COLO668 (cell line): ENCODE measurements around the gene GSTA5.
"Not testable (repeated sequence)": the region's sequence is repeated elsewhere in the genome, so short reads cannot be mapped to it uniquely, and the experiment has no call there.

ENCODE experiments used
- DNase-seq: peaks from one replicate; lab custom pipeline; 2025; ENCODE audit not compliant: unreplicated experiment; lab: John Stamatoyannopoulos, UW

Gene GSTA5

DNA sequence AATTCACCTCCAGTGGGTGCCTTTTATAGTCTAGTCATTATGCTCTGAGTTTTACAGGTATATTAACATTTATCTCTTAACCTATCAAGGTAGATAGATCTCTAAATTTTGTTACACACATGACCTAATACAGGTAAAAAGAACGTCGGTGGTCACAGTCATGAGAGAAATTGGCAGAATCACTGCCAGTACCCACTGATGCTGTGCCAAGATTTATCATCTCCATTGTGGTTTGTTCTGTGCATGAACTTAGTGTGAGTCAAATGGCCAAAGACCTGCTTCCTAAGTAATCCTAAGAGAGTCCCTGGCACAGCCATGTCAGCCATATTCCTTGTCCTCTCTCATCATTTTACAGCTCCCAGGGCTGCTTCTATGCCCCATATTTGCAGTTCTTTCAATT is 46.2 kb downstream of the GSTA5 start:
- not testable (repeated sequence) for DNase-seq

DNA sequence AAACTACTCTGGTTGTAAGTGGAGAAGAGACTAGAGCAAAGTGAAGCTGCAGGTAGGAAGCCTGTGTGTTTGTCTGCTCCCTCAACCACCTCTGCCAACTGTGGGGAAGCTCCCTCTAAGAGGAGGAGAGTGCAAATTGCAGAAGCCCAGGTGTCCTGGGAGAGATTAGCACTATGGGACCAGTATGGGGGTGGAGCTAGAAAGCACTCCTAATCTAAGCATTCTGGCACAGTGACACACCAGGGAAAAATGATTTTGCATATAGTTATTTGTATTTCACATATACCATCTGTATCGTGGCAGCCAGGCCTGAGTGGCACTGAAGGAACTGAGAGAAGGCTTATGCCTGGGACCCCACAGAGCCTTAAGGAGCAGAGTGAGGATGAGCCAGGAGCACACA is 49.8 kb downstream of the GSTA5 start:
- no peak for DNase-seq

- DNase-seq, result not testable (repeated sequence)
Observed at GRCh38 chr6:52789658-52790057, 51.0 kb downstream of the GSTA5 start.

DNA sequence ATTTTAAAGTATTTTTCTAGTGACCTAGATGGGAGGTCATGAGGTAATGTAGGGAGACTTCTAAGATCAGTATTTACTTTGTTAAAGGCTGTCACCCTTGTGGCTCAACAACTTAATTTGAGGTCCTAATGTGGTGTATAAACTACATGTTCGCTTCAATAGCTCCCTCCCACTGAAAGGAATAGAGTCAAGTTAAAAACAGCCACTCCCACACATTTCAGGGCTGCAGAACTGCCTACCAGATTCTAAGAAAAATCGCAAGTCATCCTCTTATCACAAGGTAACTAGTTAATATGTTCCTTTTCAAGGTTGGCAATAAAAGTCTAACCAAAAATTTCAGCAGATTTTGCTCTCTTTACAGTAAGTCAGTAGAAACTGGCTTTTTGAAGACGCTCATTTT is 52.1 kb downstream of the GSTA5 start:
- DNase-seq, result no peak

GRCh38 chr6:52787917-52788316 is 52.7 kb downstream of the GSTA5 start:
- DNase-seq, result no peak

DNA sequence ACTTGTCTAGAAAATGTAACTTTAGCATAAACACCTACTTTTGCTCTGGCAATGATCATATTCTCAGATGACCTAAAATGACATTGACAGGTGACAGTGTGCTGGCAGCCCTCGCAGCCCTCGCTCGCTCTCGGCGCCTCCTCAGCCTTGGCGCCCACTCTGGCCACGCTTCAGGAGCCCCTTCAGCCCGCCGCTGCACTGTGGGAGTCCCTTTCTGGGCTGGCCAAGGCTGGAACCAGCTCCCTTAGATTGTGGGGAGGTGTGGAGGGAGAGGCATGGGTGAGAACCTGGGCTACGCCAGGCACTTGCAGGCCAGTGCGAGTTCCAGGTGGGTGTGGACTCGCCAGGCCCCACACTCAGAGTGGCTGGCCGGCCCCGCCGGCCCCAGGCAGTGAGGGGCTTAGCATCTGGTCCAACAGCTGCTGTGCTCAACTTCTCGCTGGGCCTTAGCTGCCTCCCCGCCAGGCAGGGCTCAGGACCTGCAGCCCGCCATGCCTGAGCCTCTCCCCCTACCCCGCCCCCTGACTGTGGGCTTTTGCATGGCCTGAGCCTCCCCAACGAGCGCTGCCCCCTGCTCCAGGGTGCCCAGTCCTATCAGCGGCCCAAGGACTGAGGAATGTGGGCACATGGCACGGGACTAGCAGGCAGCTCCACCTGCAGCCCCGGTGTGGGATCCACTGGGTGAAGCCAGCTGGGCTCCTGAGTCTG is 54.2 kb downstream of the GSTA5 start:
- DNase-seq, result no peak

DNA sequence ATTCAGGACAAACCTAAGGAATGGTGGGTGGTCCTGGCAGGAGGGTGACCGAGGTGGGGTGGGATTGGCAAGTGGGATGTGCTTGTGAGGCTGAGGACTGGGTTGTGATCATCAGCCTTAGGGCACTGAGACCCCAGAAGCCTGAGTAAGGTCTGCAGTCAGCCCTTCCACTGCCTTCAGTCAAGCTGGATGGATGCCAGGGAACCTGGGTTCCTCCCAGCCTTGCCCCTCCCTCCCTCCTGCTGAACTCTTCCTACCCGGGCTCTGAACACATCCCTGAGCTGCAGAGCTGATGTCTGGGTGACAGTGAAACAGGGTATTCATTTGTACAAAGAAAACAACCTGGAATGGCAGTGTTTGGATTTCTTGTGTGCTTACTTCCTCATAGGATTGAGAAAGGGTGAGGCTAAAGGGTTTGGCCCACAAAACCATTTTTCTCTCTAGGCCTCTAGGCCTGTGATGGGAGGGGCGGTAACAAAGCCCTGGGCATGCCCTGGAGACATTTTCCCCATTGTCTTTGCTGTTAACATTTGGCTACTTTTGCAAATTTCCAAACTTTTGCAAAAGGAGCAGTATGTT is 57.8 kb downstream of the GSTA5 start:
- not testable (repeated sequence) for DNase-seq

DNA sequence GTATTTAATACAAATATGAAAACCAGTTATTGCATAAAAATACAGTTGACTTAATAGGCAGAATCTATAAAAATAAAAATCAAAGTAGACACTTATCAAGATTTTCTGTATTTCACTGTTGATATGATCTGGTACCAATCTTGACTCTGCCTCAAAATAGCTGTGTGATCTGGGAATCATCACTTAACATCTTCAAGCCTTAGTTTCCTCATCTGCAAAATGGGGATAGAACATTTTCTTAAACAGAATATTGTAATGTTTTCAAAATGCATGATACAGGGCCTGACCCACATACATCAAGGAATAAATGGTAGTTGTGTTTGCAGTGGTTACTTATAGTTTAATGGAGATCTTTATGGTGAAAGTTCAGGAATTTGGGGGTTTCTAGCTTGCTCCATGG is 58.4 kb downstream of the GSTA5 start:
- not testable (repeated sequence) for DNase-seq
